Naive thymus-derived CD4-positive, alpha-beta T cell (primary cell): ENCODE results near the gene ARMCX6. TPM values are rescaled to one million over a fixed set of nuclear protein-coding genes. Genes with fewer than 3 reads are reported as not detected.
"Not testable (repeated sequence)": the region's sequence is repeated elsewhere in the genome, so short reads cannot be mapped to it uniquely, and the experiment has no call there.

Source experiments
- ATAC-seq: fragments of 150-1000 bp; cut with Tn5 transposase; 2 replicates; pipeline ENCODE4 v1.10.0; 2021; ENCODE audit warnings: mild to moderate bottlenecking, moderate library complexity
- CTCF ChIA-PET: fragments of 350-600 bp; sonication (Branson Sonifier 250); formaldehyde crosslinking; loops from one replicate; lab custom pipeline; 2021; ENCODE audit warnings: antibody characterized with exemption; lab: Charles Lee
- POLR2A ChIA-PET: fragments of 350-600 bp; sonication (Branson Sonifier 250); formaldehyde crosslinking; loops from one replicate; lab custom pipeline; 2021; ENCODE audit warnings: antibody characterized with exemption, inconsistent platforms; lab: Charles Lee
- DNase-seq, 9 donors: peaks; one replicate each; pipeline versions ENCODE4 v3.0.0 to v3.0.0-alpha.2; 2020 to 2022; ENCODE audit warnings: mixed read lengths in 1 of 9
- H3K27ac ChIP-seq: one replicate; pipeline ENCODE4 v1.7.0; 2013; ENCODE audit warnings: mild to moderate bottlenecking, low read depth, low read length, moderate library complexity
- H3K27me3 ChIP-seq, 2 donors: one replicate each; pipeline ENCODE4 v1.7.0; 2013; ENCODE audit warnings: low read length in 2 of 2, mild to moderate bottlenecking in 2 of 2, moderate library complexity in 2 of 2; ENCODE audit not compliant: control insufficient read depth in 2 of 2, insufficient read depth in 2 of 2
- H3K36me3 ChIP-seq, 3 experiments: 1 replicate in 2 of 3; 2 replicates in 1 of 3; pipeline ENCODE4 v1.7.0; 2013; ENCODE audit warnings: low read length in 3 of 3, mild to moderate bottlenecking in 3 of 3, moderate library complexity in 1 of 3; ENCODE audit not compliant: insufficient read depth in 3 of 3, control insufficient read depth in 2 of 3
- H3K4me1 ChIP-seq, 2 donors: one replicate each; pipeline ENCODE4 v1.7.0; 2013; ENCODE audit warnings: low read length in 2 of 2, mild to moderate bottlenecking in 2 of 2, moderate library complexity in 1 of 2; ENCODE audit not compliant: control insufficient read depth in 2 of 2, insufficient read depth in 2 of 2
- H3K4me3 ChIP-seq: 2 replicates; pipeline ENCODE4 v1.7.0; 2013; ENCODE audit warnings: mild to moderate bottlenecking, low read length
- H3K9me3 ChIP-seq, 3 experiments: 1 replicate in 2 of 3; 2 replicates in 1 of 3; pipeline ENCODE4 v1.7.0; 2013; ENCODE audit warnings: low read length in 3 of 3; ENCODE audit not compliant: control insufficient read depth in 2 of 3
- H3K27ac Mint-ChIP-seq, 9 donors: one replicate each; pipeline ENCODE4 v1.8.0; 2020 to 2022; ENCODE audit warnings: mixed read lengths in 9 of 9, mild to moderate bottlenecking in 8 of 9, moderate library complexity in 5 of 9, inconsistent platforms in 2 of 9
- H3K27me3 Mint-ChIP-seq, 5 donors: one replicate each; pipeline ENCODE4 v1.8.0; 2021 to 2022; ENCODE audit warnings: mixed read lengths in 5 of 5, mild to moderate bottlenecking in 1 of 5
- H3K36me3 Mint-ChIP-seq, 5 donors: one replicate each; pipeline ENCODE4 v1.8.0; 2020 to 2022; ENCODE audit warnings: mixed read lengths in 5 of 5, mild to moderate bottlenecking in 3 of 5, inconsistent platforms in 1 of 5
- H3K4me1 Mint-ChIP-seq, 7 donors: one replicate each; pipeline ENCODE4 v1.8.0; 2020 to 2022; ENCODE audit warnings: mixed read lengths in 7 of 7, mild to moderate bottlenecking in 3 of 7, inconsistent platforms in 1 of 7
- H3K4me3 Mint-ChIP-seq, 10 donors: one replicate each; pipeline ENCODE4 v1.8.0; 2020 to 2022; ENCODE audit warnings: mild to moderate bottlenecking in 10 of 10, mixed read lengths in 10 of 10, moderate library complexity in 6 of 10, inconsistent platforms in 2 of 10
- H3K9me3 Mint-ChIP-seq, 11 donors: one replicate each; pipeline ENCODE4 v1.8.0; 2020 to 2022; ENCODE audit warnings: mixed read lengths in 11 of 11, mild to moderate bottlenecking in 4 of 11, inconsistent platforms in 1 of 11, moderate library complexity in 1 of 11
- intact Hi-C, 2 donors: fragments of 100-400 bp; cut with micrococcal nuclease; formaldehyde crosslinking; loops; one replicate each; pipeline ENCODE4 v1.15.1; 2023
- polyA plus RNA-seq, 2 donors: library from polyadenylated mRNA; unstranded; fragments of 300-500 nt; fragmentation: Illumina TruSeq; gene quantifications; one replicate each; pipeline ENCODE4 v1.2.3, GENCODE V29; 2021
- total RNA-seq, 6 experiments: library from RNA in 5 of 6; stranded (reverse) in 5 of 6; gene quantifications; 1 replicate in 5 of 6; 2 replicates in 1 of 6; pipeline ENCODE4 v1.2.3 and lab custom pipeline; 2021 to 2026

ARMCX6 gene
- total and polyA plus RNA-seq, 7 experiments from 2014 or later, result 27.3 to 60.1 (median 42.0) TPM

- ChIA-PET CTCF (no interaction called here), POLR2A (no interaction called here)
- H3K4me3 Mint-ChIP-seq, result no peak overlapping the region
- no peaks in the 10 kb centered on the region for H3K27me3 ChIP-seq
- ATAC-seq (no peak), DNase-seq (no peak)
- H3K9me3 ChIP-seq, result no peaks in the 10 kb centered on the region
- no peaks in the 10 kb centered on the region for H3K36me3 Mint-ChIP-seq
- intact Hi-C loops, result no loop called here
- no peaks in the 10 kb centered on the region for H3K4me1 Mint-ChIP-seq
- no peaks in the 10 kb centered on the region for H3K4me1 ChIP-seq
- H3K4me3 ChIP-seq, result no peak overlapping the region
- no peaks in the 10 kb centered on the region for H3K36me3 ChIP-seq
- H3K27ac Mint-ChIP-seq, result no peak overlapping the region
- peaks cover 0 to 8% (median 1%) of the 10 kb centered on the region in 5 donors for H3K27me3 Mint-ChIP-seq
- no peaks in the 10 kb centered on the region for H3K9me3 Mint-ChIP-seq
- no peak overlapping the region for H3K27ac ChIP-seq
Observed at GRCh38 chrX:101602077-101602476, 15.7 kb downstream of the ARMCX6 start.

- H3K4me1 ChIP-seq, H3K27ac Mint-ChIP-seq, ATAC-seq, POLR2A ChIA-PET, H3K4me3 Mint-ChIP-seq, H3K36me3 ChIP-seq, DNase-seq, H3K9me3 ChIP-seq, CTCF ChIA-PET, H3K27ac ChIP-seq, H3K9me3 Mint-ChIP-seq, H3K36me3 Mint-ChIP-seq, H3K4me3 ChIP-seq, H3K27me3 ChIP-seq, H3K4me1 Mint-ChIP-seq: not testable (repeated sequence)
- intact Hi-C loops, result loop anchor here (5.0 kb wide), 4 partner anchors 158 to 488 kb away; no protein-coding TSS in a partner anchor
- peaks cover 0 to 13% (median 3%) of the 10 kb centered on the region in 5 donors for H3K27me3 Mint-ChIP-seq
Observed at GRCh38 chrX:101599592-101599991, 18.2 kb downstream of the ARMCX6 start.

- H3K4me3 Mint-ChIP-seq, result no peak overlapping the region
- CTCF ChIA-PET, result interaction anchor here (0.6 to 1.4 kb wide), 2 partner anchors 12 to 180 kb away, joined by 3 read pairs; no protein-coding TSS in a partner anchor
Observed at GRCh38 chrX:101595739-101596419, 21.9 kb downstream of the ARMCX6 start.

More at GRCh38 chrX:101595739-101596419, 21.9 kb downstream of the ARMCX6 start:
- DNase-seq (peak in 7 of 9 donors; percentile 32 to 70 (median 54)), ATAC-seq (peak; percentile 86)
- Mint-ChIP-seq H3K27ac (no peak overlapping the region), H3K27me3 (peaks cover 7 to 22% (median 12%) of the 10 kb centered on the region in 5 donors), H3K36me3 (no peaks in the 10 kb centered on the region), H3K4me1 (no peaks in the 10 kb centered on the region), H3K9me3 (peaks cover 0 to 3% (median 0%) of the 10 kb centered on the region in 11 donors)
- Histone ChIP-seq H3K27ac (no peak overlapping the region), H3K36me3 (no peaks in the 10 kb centered on the region), H3K4me3 (no peak overlapping the region), H3K4me1 (no peaks in the 10 kb centered on the region), H3K27me3 (no peaks in the 10 kb centered on the region), H3K9me3 (no peaks in the 10 kb centered on the region)
- intact Hi-C loops, result loop anchor here (5.0 kb wide), 4 partner anchors 161 to 491 kb away; no protein-coding TSS in a partner anchor
- POLR2A ChIA-PET, result no interaction called here

Other genes with a start within 250 kb of the ARMCX6 start
- gene BTK, start 231.8 kb downstream of the ARMCX6 start, total RNA-seq, result 10 to 100 TPM in 1 of 5 experiments, 1 to 10 TPM in 3, not detected in 1; 1.5 to 52.1 (median 3.9) TPM
- gene BTK, start 231.8 kb downstream of the ARMCX6 start, polyA plus RNA-seq, result under 1 TPM; 0.06 to 0.14 TPM
- 100 to 1,000 TPM; 113 to 342 (median 282) TPM for gene RPL36A, start 227.0 kb downstream of the ARMCX6 start, total RNA-seq
- 1,000 to 10,000 TPM; 2,157 to 2,919 TPM for gene RPL36A, start 227.0 kb downstream of the ARMCX6 start, polyA plus RNA-seq
- 10 to 100 TPM; 12.5 to 40.1 (median 27.1) TPM for gene GLA, start 210.1 kb downstream of the ARMCX6 start, total RNA-seq
- 10 to 100 TPM; 10.9 to 11.2 TPM for gene GLA, start 210.1 kb downstream of the ARMCX6 start, polyA plus RNA-seq
- 10 to 100 TPM; 32.1 to 46.3 (median 41.5) TPM for gene HNRNPH2, start 209.8 kb downstream of the ARMCX6 start, total RNA-seq
- 100 to 1,000 TPM in 1 of 2 donors, 10 to 100 TPM in 1; 96.3 to 103 TPM for gene HNRNPH2, start 209.8 kb downstream of the ARMCX6 start, polyA plus RNA-seq
- 10 to 100 TPM in 4 of 5 experiments, 1 to 10 TPM in 1; 2.1 to 18.1 (median 14.3) TPM for gene ARMCX4, start 132.5 kb downstream of the ARMCX6 start, total RNA-seq
- 1 to 10 TPM in 1 of 2 donors, under 1 TPM in 1; 0.52 to 1.7 TPM for gene ARMCX4, start 132.5 kb downstream of the ARMCX6 start, polyA plus RNA-seq
- gene ARMCX1, start 67.5 kb downstream of the ARMCX6 start, total RNA-seq, result 1 to 10 TPM in 2 of 5 experiments, under 1 TPM in 3; 0.17 to 1.4 (median 0.78) TPM
- gene ARMCX1, start 67.5 kb downstream of the ARMCX6 start, polyA plus RNA-seq, result 1 to 10 TPM; 2.1 to 3.2 TPM
- gene ARMCX3, start 5.2 kb upstream of the ARMCX6 start, total RNA-seq, result 10 to 100 TPM; 32.2 to 60.4 (median 37.3) TPM
- 10 to 100 TPM; 19.8 to 30.1 TPM for gene ARMCX3, start 5.2 kb upstream of the ARMCX6 start, polyA plus RNA-seq
- gene ARMCX2, start 41.9 kb upstream of the ARMCX6 start, total RNA-seq, result 10 to 100 TPM in 2 of 5 experiments, 1 to 10 TPM in 3; 2.9 to 17.8 (median 5.2) TPM
- 1 to 10 TPM; 2.8 to 4.0 TPM for gene ARMCX2, start 41.9 kb upstream of the ARMCX6 start, polyA plus RNA-seq